GM11168 (cell line): ENCODE results near the gene ZNF771.

Experiments
- in situ Hi-C: fragments of 300-500 bp; cut with MboI; formaldehyde crosslinking; loops from one replicate; pipeline ENCODE4 v1.12.0; 2022; ENCODE audit warnings: low sequenced_read_pairs; ENCODE audit not compliant: unreplicated experiment

The ZNF771 gene

GRCh38 chr16:30372725-30373124 is 34.7 kb upstream of the ZNF771 start:
- in situ Hi-C loops, result loop anchor here (25.0 kb wide), 1 partner anchor 160 kb away; no protein-coding TSS in a partner anchor

- in situ Hi-C loops, result loop anchor here (25.0 kb wide), 1 partner anchor 162 kb away; no protein-coding TSS in a partner anchor
Observed at GRCh38 chr16:30374538-30374937, 32.9 kb upstream of the ZNF771 start, which contains the start of gene MYL11. TSS of gene MYL11 (plus strand) at chr16:30374802. CDS start at chr16:30374858, 56 bp downstream.

- in situ Hi-C loops, result no loop called here
Observed at GRCh38 chr16:30375864-30376263, 31.5 kb upstream of the ZNF771 start.

GRCh38 chr16:30376461-30376902 is 30.9 kb upstream of the ZNF771 start:
- in situ Hi-C loops, result no loop called here

- in situ Hi-C loops, result no loop called here
Observed at GRCh38 chr16:30377050-30377811, 30.2 kb upstream of the ZNF771 start.

GRCh38 chr16:30377812-30378235 is 29.6 kb upstream of the ZNF771 start:
- in situ Hi-C loops, result no loop called here

GRCh38 chr16:30378236-30379157 is 28.9 kb upstream of the ZNF771 start:
- in situ Hi-C loops, result no loop called here

- in situ Hi-C loops, result no loop called here
Observed at GRCh38 chr16:30379158-30379783, 28.1 kb upstream of the ZNF771 start.

GRCh38 chr16:30380072-30380802 is 27.2 kb upstream of the ZNF771 start:
- in situ Hi-C loops, result no loop called here

GRCh38 chr16:30380803-30381208 is 26.6 kb upstream of the ZNF771 start:
- in situ Hi-C loops, result no loop called here

- in situ Hi-C loops, result no loop called here
Observed at GRCh38 chr16:30381291-30382041, 25.9 kb upstream of the ZNF771 start.

- in situ Hi-C loops, result no loop called here
Observed at GRCh38 chr16:30382111-30382881, 25.1 kb upstream of the ZNF771 start, which contains the start of gene SEPTIN1. TSS of gene SEPTIN1 (minus strand) at chr16:30382561. CDS start at chr16:30382542, 19 bp downstream.

GRCh38 chr16:30383521-30383920 is 23.9 kb upstream of the ZNF771 start:
- in situ Hi-C loops, result no loop called here

- in situ Hi-C loops, result no loop called here
Observed at GRCh38 chr16:30394592-30395154, 12.7 kb upstream of the ZNF771 start.

- in situ Hi-C loops, result no loop called here
Observed at GRCh38 chr16:30395155-30395991, 12.0 kb upstream of the ZNF771 start, which contains the start of gene ZNF48. TSS of gene ZNF48 (plus strand) at chr16:30395420. CDS start at chr16:30395795, 375 bp downstream.

- in situ Hi-C loops, result no loop called here
Observed at GRCh38 chr16:30395992-30396585, 11.3 kb upstream of the ZNF771 start.
